HG02885 (cell line): ENCODE measurements around the gene VTCN1.
"Not testable (repeated sequence)": the region's sequence is repeated elsewhere in the genome, so short reads cannot be mapped to it uniquely, and the experiment has no call there.

Experiments used
- ATAC-seq: cut with Tn5 transposase; IDR thresholded peaks from one replicate; pipeline ENCODE4 v1.9.1; 2021; ENCODE audit warnings: mild to moderate bottlenecking; ENCODE audit not compliant: unreplicated experiment, poor library complexity

VTCN1 gene

DNA sequence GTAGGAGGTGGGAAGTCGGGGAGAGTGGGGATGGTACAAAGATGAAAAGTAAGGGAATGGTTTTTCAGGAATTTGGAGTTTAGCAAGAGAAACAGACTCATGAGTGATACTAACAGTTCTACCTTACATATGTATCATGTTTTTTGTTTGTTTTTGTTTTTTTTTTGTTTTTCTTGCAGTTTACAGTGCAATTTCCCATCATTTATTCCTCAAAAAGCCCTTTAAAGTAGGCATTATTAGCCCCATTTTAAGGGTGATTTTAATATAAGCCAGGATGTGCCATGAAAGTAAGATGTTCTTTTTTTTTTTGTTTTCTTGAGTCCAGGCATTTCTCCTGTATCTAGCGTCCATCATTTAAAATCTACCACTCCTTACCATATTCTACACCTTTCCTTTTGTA lies 75.4 kb downstream of the VTCN1 start:
- no peak for ATAC-seq

DNA sequence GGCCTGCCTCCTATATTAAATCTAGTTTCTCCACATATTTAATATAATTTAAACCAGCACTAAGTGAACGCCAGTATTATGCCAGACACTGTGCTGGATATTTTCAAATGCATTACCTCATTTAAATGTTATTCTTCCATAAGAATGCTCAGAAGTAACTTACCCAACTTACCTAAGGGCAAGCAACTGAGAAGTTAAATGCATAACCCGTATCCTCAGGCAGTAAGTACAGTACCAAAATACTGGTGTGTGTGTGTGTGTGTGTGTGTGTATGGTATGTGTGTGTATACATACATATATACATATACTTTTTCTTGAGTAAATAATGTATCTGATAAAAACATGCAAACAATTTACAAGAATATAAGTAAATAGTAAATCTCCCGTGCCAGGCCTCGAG lies 80.2 kb downstream of the VTCN1 start:
- no peak for ATAC-seq

DNA sequence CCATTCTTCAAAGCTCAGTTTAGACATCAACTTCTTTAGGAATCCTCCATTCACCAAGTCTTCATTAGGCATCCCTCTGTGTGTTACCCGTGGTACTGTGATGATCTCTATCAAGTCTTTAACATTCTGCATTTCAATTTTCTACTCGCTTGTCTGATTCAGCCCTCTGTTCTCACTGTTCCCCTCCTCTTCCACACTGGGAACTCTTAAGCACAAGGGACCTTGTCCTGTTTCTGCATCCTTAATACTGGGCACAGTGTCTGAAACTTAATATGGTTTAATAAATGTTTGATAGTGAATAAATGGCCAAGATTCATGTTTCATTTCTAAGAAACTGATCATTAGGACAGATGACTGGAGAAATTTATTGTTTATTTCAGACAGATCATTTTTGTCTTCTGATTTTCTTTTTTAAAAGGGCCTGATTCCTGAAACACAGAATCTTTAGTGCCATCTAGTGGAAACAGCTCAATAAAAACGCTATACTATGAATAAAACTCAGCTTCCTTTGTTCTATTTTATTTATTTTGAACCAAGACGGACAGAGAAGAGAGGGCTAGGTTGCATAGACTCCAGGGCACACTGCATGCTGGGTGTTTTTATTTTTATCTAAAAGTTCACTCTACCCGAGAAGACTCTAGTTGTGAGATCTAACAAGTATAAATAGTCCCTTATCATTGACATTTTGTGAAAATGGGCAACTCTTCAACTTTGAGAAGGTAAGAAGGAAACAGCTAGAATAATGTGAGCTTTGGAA lies 82.2 kb downstream of the VTCN1 start:
- ATAC-seq = no peak

DNA sequence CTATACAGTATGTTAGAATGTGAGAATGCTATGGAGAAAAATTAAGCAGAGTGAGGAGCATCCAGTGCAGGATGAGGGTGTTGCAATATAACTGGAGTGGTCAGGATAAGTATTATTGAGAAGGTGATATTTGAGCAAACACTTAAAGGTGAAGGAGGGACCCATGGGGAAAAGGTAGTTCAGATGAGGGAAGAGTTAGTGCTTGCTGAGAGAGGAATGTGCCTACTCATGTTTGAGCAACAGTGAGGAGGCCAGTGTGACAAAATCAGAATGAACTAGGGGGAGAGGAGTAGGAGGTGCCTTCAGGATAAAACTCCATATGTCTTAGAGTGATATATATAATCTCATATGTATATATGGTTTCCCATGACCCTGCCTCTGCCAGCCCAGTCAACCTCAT lies 82.9 kb downstream of the VTCN1 start:
- no peak for ATAC-seq

DNA sequence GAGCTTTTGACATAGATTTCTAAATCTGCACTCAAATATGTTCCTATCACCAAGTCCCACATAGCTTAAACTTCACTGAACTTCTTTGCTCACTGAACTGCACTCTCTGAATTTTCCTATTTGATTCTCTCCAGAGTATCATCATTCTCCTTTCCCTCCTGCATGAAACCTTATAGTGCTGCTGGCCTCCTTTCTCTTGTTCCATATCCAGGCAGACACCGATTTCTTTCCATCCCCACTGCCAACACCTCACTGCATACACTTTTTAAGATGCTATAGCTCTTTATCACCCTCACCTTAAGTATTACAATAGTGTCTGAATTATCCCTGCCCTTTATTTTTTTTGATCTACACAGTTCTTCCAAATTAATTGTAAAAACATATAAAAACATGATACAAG lies 86.1 kb downstream of the VTCN1 start:
- ATAC-seq = no peak

DNA sequence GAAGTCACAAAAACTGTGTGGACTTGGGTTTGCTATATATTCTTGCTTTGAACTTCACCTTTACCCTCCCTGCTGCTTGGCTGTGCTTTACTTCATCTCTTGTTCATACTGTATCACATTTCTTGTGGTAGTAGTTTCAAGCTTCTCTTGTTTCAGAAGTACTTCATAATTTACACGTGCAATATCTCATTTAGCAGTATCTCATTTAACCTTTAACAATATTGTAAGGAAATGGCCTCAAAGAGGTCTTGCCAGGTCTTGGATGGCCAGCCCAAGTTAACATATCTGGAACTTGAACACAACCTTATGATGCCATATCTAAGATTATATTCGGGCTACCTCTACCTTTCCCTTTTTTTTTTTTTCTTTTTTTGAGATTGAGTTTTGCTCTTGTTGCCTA lies 87.5 kb downstream of the VTCN1 start:
- ATAC-seq = no peak

DNA sequence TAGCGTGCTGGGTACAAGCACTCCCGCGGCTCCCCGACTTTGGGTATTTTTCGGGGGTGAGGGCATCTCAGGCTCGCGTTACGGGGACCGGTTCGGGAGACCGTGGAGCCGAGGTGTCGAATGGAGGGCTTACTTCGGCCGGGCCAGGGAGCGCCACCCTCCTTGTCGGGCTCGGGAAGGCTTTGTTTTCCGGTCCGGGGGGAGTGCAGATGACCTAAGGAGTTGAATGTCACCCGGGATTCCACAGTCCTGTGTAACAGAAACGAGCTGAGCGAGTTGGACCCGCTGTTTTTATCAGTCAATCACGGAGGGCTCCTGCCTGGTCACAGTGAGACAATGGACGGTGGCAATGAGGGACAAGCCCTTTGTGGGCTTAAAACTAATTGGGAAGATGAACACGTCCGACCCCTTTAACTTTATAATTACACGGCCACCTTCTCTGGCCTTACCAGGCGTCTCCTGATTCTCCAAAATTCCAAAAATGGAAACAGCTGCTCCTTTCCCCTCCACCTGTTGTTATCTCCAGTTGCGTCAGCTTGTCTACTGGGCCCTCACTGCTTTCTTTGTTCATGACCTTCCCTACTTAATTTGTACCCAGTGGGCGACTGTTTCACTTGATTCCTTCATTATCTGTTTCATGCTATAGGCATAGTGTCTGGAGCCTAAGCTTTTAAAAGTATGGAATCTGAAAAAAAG lies 88.2 kb downstream of the VTCN1 start:
- no peak for ATAC-seq

DNA sequence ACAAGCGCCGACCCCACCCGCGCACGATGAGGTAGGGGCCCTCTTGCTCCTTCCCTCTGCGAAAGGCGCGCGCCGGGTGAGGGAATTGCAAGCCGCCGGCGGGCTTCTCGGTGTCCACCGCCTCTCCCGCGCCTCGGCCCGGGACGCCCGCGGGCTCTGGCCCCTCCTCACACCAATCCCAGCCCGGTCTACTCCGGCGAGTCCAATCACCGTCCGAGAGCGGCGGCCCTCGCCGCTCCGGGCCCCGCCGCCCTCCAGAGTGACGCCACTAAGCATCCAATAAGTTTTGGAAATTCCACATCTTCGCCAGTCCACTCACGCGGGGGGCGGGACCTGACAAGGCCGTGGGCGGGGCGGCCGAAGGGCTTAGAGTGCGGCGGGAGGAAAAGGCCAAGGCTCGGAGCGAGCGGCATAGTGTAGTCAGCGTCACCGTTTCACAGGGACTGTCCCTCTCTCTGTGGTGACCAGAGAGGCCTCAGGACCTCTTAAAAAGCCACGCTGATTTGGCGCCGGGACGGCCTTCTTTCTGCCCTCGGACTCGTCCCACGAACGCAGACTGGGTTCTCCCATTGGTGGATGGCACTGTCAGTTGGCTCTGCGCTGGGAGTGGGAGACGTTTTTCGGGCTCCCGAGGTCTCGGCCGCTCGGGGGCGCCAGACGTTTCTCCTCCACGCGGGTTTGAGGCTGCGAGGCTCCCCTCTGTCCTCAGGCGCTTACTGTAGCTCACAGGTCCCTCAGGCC lies 89.0 kb downstream of the VTCN1 start, which contains the start of gene TRIM45:
Gene TRIM45, minus strand, starts transcription at position 161 of the 741 bp plus-strand sequence. CDS start 548 bp downstream, outside the sequence.
- peak; percentile 89 for ATAC-seq

DNA sequence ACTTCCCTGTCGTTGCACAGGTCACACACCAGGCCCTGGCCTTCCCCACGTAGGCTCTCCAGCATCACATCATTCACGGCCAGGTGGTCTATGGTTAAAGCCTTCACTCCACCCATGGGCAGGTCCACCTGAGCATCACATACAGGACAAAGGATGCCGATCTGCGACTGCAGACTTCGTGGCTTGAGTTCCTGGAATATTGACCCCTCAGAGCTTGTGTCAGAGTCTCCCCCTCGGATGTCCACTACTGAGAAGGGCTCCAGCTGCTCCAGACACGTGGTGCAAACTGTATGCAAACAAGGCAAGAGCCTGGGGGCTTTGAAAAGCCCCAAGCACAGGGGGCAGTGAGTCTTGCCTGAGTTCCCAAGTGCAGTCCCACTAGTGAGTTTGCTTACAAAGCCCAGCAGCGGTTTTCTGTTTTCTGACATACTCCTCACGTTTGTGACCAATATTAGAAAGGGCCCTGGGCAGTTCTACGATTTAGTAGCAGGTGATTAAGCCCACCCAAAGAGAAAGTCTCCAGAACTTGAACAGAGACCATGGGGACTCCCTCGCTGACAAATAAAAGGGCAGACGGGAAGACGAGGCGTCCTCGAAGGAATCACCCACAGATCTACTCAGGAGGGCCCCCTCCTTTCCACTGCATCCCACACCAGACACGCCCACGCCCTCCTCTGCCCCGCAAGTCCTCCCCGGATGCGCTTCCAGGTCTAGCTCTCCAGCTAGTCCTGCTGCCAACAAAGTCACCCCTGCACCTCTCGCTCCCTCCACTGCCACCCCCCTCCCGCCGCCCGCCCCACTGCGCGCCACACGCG lies 89.7 kb downstream of the VTCN1 start:
- no peak for ATAC-seq

DNA sequence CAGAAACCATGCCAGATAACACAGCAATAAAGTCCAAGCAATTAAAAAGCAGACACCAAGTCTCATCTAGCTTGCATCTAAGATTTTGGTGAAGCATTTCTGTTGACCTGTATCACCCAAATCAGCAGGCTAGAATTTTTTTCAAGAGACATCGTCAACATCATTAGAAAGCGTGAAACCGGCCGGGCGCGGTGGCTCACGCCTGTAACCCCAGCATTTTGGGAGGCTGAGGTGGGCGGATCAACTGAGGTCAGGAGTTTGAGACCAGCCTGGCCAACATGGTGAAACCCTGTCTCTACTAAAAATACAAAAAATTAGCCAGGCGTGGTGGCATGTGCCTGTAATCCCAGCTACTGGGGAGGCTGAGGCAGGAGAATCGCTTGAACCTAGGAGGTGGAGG lies 91.6 kb downstream of the VTCN1 start:
- not testable (repeated sequence) for ATAC-seq

DNA sequence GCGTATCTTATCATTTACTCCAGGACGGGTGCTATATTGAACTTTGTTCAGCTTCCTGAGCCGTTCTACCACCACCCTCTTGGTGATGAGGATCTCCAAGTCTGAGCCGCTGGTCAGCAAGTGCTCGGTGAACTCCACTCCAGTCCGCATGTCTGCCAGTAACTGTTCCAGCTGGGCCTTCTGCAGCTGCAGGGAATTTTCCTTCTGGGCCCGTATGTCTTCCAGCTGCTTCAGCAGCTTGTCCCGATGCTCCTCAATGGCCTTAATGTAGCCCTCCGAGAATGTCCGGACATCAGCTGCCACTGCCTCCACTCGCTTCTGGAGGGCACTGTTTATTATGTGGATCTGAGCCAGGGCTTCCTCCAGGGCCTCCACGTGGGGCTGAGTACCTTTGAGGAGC lies 92.6 kb downstream of the VTCN1 start:
- no peak for ATAC-seq

DNA sequence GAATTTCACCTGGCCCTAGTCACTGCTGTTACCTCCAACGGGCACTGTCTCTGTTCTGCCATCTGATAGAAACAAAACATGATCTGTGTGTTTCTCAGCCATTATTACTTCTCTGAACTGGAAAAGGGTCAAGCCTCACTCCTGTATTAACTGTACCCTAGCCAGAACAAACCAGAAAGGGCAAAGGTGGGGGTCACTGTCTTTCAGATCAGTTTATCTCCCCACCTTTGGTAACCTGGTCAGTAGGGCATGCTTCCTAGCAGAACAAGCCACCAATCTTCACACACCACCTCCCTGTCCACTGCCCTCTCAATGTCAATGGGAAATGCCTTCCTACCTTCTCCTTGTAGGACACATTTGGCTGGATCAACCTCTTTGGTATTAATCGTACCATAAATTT lies 93.0 kb downstream of the VTCN1 start:
- no peak for ATAC-seq

DNA sequence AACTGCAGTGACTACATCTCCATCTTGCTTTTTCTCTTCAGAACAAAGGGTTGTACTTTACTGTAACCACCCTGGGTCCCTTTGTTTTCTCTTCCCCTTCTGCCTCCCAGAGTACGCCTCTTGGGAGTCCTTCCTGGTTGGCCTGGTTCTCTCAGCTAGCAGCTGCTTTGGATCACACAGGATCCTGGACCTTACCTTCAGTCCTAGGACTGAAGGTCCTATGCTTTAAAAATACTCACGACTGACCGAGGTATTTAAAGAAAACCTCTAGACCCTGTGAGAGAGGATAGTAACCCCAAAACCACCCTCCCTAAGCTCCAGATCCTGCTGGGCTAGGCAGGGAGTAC lies 94.0 kb downstream of the VTCN1 start:
- ATAC-seq = no peak

DNA sequence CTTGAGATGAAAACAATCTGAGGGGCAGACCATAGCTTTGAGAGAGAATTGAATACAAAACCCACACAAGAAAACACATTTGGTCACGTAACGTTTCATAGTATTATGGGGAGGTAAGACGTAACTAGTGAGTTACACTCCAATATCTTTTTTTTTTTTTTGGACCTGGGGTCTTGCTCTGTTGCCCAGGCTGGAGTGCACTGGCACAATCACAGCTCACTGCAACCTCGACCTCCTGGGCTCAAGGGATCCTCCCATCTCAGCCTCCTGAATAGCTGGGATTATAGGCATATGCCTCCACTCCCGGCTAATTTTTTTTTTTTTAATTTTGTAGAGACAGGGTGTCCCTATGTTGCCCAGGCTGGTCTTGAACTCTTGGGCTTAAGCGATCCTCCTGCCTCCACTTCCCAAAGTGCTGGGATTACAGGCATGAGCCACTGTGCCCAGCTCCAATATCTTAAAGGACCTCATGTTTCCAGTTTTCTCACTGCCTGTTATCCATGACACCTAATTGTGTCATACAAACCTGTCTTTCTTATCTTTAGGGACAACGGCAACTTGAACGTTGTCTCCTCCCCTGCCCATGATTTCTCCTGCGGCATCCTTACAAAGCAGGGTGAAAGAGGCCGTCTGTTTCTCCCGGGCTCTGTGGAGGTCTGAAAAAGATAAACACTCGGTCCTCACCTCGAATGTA lies 94.5 kb downstream of the VTCN1 start:
- no peak for ATAC-seq

DNA sequence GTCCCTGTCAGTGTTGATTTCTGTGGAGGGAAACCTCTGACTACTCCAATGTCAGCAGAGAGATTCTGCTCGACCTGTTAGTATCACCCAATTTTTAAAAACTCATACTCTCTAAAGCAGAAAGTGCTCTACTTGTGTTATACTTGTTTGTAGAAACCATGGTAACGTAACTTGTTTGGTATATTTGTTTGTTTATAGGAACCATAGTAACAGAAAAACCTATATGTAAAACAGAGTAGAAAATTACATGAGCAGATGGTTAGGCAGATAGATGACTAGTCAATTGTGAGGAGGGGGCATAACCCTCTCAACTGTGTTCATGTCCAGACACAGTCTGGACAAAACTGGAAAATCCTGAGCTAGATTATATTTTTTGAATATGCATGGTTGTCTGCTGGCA lies 95.8 kb downstream of the VTCN1 start:
- ATAC-seq = no peak

DNA sequence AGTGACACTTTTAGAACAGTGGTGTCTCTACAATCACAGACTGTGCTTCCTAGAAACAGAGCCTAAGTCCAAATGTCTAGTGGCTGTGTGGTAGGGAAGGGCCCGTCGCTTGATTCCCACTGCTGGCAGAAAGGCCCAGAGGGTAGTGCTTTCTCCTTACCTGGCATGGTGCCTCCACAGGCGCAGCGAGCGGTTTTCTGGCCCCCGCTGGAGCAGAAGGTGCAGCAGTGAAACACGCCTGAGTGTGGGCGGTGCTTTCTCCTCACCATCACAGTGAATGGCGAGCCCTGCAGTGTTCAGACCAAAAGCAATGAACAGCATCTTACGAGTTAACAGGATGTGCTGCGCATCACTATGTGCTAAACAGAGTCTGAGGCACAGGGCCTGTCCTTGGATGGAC lies 97.5 kb downstream of the VTCN1 start:
- ATAC-seq = no peak

DNA sequence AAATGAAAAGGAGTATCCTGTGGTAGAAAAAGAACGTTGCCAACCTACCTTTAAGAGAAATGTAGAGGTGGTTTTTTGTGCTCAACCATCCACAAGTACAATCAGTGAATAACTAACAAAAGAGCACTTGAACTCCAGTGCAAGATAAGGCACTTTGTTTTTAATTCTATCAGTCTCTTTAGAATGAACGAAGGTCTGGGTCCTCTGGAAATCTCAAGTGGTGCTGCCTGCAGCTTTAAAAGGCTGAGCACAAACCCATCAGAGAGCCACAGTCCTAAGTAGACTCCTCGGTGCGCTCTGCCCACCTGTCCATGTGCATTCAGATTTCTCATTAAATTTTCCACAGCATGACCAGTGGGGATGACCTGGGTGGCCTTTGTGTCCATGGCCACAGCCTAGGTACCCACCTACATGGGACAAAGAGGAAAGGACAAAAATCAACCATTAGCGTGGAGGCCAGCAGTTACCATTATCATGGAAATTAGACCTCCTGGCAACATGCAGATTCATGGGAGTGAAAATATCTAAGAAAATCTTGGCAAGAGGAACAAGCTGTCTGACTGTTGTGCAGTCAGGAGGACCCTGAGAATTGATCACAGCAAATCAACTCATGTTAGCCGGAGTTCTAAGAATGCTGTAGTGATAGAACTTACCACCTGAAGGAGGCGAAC lies 98.5 kb downstream of the VTCN1 start:
- ATAC-seq = no peak

DNA sequence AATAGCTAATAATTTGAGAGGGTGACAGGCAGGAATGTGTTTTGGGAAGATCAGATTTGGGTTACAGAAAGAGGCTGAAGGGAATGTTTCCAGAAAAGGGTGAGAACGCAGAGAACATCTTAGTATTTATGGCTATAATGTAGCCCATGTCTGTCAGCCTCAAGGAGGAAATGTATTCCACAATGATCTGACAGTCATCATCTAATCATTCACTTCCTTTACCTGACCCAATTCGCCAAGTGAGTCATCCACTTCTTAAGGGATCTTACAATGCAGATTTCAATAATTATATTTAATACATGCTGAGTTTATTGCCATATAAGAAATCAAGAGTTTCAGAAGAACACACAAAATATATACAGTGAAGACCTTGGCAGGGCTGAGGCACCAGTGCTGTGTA lies 100.0 kb downstream of the VTCN1 start:
- ATAC-seq = no peak

DNA sequence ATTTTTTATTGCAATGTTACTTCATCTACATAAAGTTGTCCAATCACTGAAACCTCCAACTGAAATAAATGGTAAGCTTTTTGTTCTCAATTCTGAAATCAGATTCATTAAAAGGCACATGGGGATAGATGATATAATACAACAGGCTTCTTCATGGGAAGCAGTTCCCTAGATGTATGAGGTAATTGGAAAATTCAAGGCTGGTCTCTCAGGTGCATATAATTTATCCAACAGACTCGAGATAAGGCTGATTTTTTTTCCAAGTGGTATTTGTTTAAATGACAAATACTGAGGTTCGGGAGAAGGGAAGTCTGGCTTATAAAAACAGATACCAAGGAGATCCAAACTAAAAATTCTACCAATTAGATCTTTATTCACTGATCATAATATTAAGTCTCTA lies 103.4 kb downstream of the VTCN1 start:
- no peak for ATAC-seq
